IMR-90 (cell line): Measurements from ENCODE around the gene CGB1. TPM values are rescaled to one million over a fixed set of nuclear protein-coding genes. Genes with fewer than 3 reads are reported as not detected.

Experiments
- ATAC-seq: fragments of 200-7000 bp; cut with Tn5 transposase; 2 replicates; pipeline ENCODE4 v1.9.1; 2020; ENCODE audit warnings: low read depth, mild to moderate bottlenecking, moderate library complexity
- BruUV-seq: library from RNA; stranded (reverse); fragments of 400-500 nt; replicated peaks from 2 replicates; lab custom pipeline; 2021; lab: Mats Ljungman, UMichigan
- CTCF ChIA-PET: fragments of 300-600 bp; formaldehyde crosslinking; extraction: SDS; loops from one replicate; lab custom pipeline; 2021; ENCODE audit warnings: antibody characterized with exemption; lab: Yijun Ruan, JAX
- POLR2A ChIA-PET: fragments of 300-600 bp; sonication (Branson Sonifier 250); formaldehyde crosslinking; loops from one replicate; lab custom pipeline; 2022; ENCODE audit warnings: antibody characterized with exemption; ENCODE audit not compliant: unreplicated experiment; lab: Charles Lee
- DNase-seq: peaks from one replicate; pipeline ENCODE4 v3.0.0; 2013
- H2AFZ ChIP-seq: replicated peaks from 2 replicates; pipeline ENCODE3; 2013; ENCODE audit warnings: low read length, mild to moderate bottlenecking; ENCODE audit not compliant: poor library complexity
- H2AK5ac ChIP-seq: 2 replicates; pipeline ENCODE4 v1.6.1; 2013; ENCODE audit warnings: low read depth, low read length, inconsistent platforms
- H2AK9ac ChIP-seq: replicated peaks from 2 replicates; pipeline ENCODE3; 2013; ENCODE audit warnings: mild to moderate bottlenecking, low read depth, low read length, moderate library complexity; ENCODE audit not compliant: poor library complexity
- H2BK120ac ChIP-seq: 2 replicates; pipeline ENCODE4 v1.6.1; 2013; ENCODE audit warnings: low read depth, low read length, inconsistent platforms
- H2BK15ac ChIP-seq: 3 replicates; pipeline ENCODE4 v1.6.1; 2013; ENCODE audit warnings: low read depth, low read length, inconsistent platforms
- H2BK20ac ChIP-seq: 2 replicates; pipeline ENCODE4 v1.6.1; 2013; ENCODE audit warnings: low read depth, mild to moderate bottlenecking, inconsistent platforms, low read length, moderate library complexity
- H2BK5ac ChIP-seq: 2 replicates; pipeline ENCODE4 v1.6.1; 2013; ENCODE audit warnings: mild to moderate bottlenecking, low read depth, low read length, inconsistent platforms; ENCODE audit not compliant: poor library complexity, severe bottlenecking
- H3K14ac ChIP-seq: replicated peaks from 2 replicates; pipeline ENCODE4 v1.6.1; 2013; ENCODE audit warnings: low read depth, low read length, inconsistent platforms
- H3K18ac ChIP-seq: 2 replicates; pipeline ENCODE4 v1.6.1; 2013; ENCODE audit warnings: low read depth, low read length, control low read depth
- H3K23ac ChIP-seq: 2 replicates; pipeline ENCODE4 v1.6.1; 2013; ENCODE audit warnings: low read depth, low read length, inconsistent platforms
- H3K27ac ChIP-seq: 2 replicates; pipeline ENCODE4 v1.5.1; 2013; ENCODE audit warnings: mild to moderate bottlenecking, control low read depth, low read length; ENCODE audit not compliant: insufficient read depth
- H3K27me3 ChIP-seq: 2 replicates; pipeline ENCODE4 v1.6.1; 2013; ENCODE audit warnings: low read length; ENCODE audit not compliant: control insufficient read depth, insufficient read depth
- H3K36me3 ChIP-seq: 2 replicates; pipeline ENCODE4 v1.6.1; 2013; ENCODE audit warnings: low read length, mixed read lengths; ENCODE audit not compliant: control insufficient read depth, insufficient read depth
- H3K4ac ChIP-seq: 2 replicates; pipeline ENCODE4 v1.6.1; 2013; ENCODE audit warnings: low read depth, low read length, inconsistent platforms
- H3K4me1 ChIP-seq: 2 replicates; pipeline ENCODE4 v1.6.1; 2013; ENCODE audit warnings: low read length, mixed read lengths; ENCODE audit not compliant: control insufficient read depth, insufficient read depth
- H3K4me2 ChIP-seq: 2 replicates; pipeline ENCODE4 v1.6.1; 2013; ENCODE audit warnings: low read depth, mild to moderate bottlenecking, control low read depth, low read length, moderate library complexity
- H3K4me3 ChIP-seq: 2 replicates; pipeline ENCODE4 v1.5.1; 2013; ENCODE audit warnings: low read depth, mild to moderate bottlenecking, control low read depth, low read length, moderate library complexity; ENCODE audit not compliant: insufficient read depth
- H3K56ac ChIP-seq: 2 replicates; pipeline ENCODE4 v1.6.1; 2013; ENCODE audit warnings: low read length, inconsistent platforms; ENCODE audit not compliant: insufficient read depth; ENCODE audit errors: extremely low read depth
- H3K79me1 ChIP-seq, 2 experiments: 2 replicates each; pipeline ENCODE4 v1.6.1; 2013; ENCODE audit warnings: low read length in 2 of 2, inconsistent platforms in 1 of 2, low read depth in 1 of 2
- H3K9ac ChIP-seq: 2 replicates; pipeline ENCODE4 v1.6.1; 2013; ENCODE audit warnings: low read depth, low read length, control low read depth
- H3K9me1 ChIP-seq: 2 replicates; pipeline ENCODE4 v1.6.1; 2013; ENCODE audit warnings: low read length, inconsistent platforms; ENCODE audit not compliant: insufficient read depth
- H3K9me3 ChIP-seq: 2 replicates; pipeline ENCODE4 v1.6.1; 2013; ENCODE audit warnings: low read length; ENCODE audit not compliant: control insufficient read depth, insufficient read depth
- H4K20me1 ChIP-seq: 2 replicates; pipeline ENCODE4 v1.6.1; 2013; ENCODE audit warnings: low read length, inconsistent platforms; ENCODE audit not compliant: insufficient read depth
- H4K5ac ChIP-seq: 2 replicates; pipeline ENCODE4 v1.6.1; 2013; ENCODE audit warnings: mild to moderate bottlenecking, low read depth, low read length, control low read depth
- H4K8ac ChIP-seq, 2 experiments: 2 replicates each; pipeline ENCODE4 v1.6.1; 2013; ENCODE audit warnings: low read depth in 2 of 2, low read length in 2 of 2, control low read depth in 1 of 2, inconsistent platforms in 1 of 2
- H4K91ac ChIP-seq: 2 replicates; pipeline ENCODE4 v1.6.1; 2013; ENCODE audit warnings: low read depth, low read length, inconsistent platforms; ENCODE audit not compliant: insufficient read depth
- CEBPB ChIP-seq: IDR thresholded peaks from 2 replicates; pipeline ENCODE4 v1.6.1; 2012; ENCODE audit warnings: low read depth, low read length, improper control_type of control experiment
- MAZ ChIP-seq: IDR thresholded peaks from 2 replicates; pipeline ENCODE4 v1.6.1; 2012; ENCODE audit warnings: low read depth, mild to moderate bottlenecking, low read length, improper control_type of control experiment, moderate library complexity, borderline replicate concordance
- MXI1 ChIP-seq: IDR thresholded peaks from 2 replicates; pipeline ENCODE4 v1.6.1; 2012; ENCODE audit warnings: low read depth, mild to moderate bottlenecking, low read length, moderate library complexity, borderline replicate concordance
- WGBS, 2 experiments: methylation state at CpG; one replicate each; pipeline versions ENCODE4 v1.1.5 to v1.1.7; 2013; ENCODE audit warnings: missing lambda C conversion rate in 2 of 2; ENCODE audit not compliant: insufficient read length in 1 of 2; ENCODE audit errors: extremely low coverage in 2 of 2; 5-methylcytosine and 5-hydroxymethylcytosine counted together
- dilution Hi-C: fragments of 300-500 bp; cut with HindIII; formaldehyde crosslinking; loops from one replicate; pipeline ENCODE4 v1.14.3; 2018; ENCODE audit warnings: low sequenced_read_pairs; ENCODE audit not compliant: unreplicated experiment
- in situ Hi-C: fragments of 300-500 bp; cut with MboI; formaldehyde crosslinking; loops from 3 replicates; pipeline ENCODE4 v1.14.3; 2019; ENCODE audit warnings: low sequenced_read_pairs, inconsistent platforms, mixed read lengths
- intact Hi-C: fragments of 100-400 bp; cut with micrococcal nuclease; formaldehyde crosslinking; loops from 2 replicates; pipeline ENCODE4 v1.10.0; 2022
- polyA plus RNA-seq, 3 experiments: library from polyadenylated mRNA; depleted of rRNA; stranded (reverse); fragments of >200 nt; gene quantifications; 2 replicates each; pipeline ENCODE4 v1.2.3, GENCODE V29; 2012; ENCODE audit warnings: low replicate concordance in 1 of 3
- total RNA-seq: library from RNA; depleted of rRNA; stranded (reverse); fragments of >200 nt; gene quantifications from 2 replicates; pipeline ENCODE4 v1.2.3, GENCODE V29; 2012
- TF ChIP-seq, protein P1 (sequence below): conservative IDR thresholded peaks from 2 replicates; pipeline ENCODE4 v1.5.1; 2012; ENCODE audit warnings: mild to moderate bottlenecking, low read depth, low read length, improper control_type of control experiment
- TF ChIP-seq, protein P2 (sequence below): fragments of 150-350 bp; IDR thresholded peaks from 2 replicates; pipeline ENCODE4 v1.6.1; 2016; ENCODE audit warnings: low read depth, mild to moderate bottlenecking, low read length, moderate library complexity, borderline replicate concordance

Gene CGB1
- total and polyA plus RNA-seq, 2 of the 4 experiments (the other 2 are of a cell fraction): not detected

DNA sequence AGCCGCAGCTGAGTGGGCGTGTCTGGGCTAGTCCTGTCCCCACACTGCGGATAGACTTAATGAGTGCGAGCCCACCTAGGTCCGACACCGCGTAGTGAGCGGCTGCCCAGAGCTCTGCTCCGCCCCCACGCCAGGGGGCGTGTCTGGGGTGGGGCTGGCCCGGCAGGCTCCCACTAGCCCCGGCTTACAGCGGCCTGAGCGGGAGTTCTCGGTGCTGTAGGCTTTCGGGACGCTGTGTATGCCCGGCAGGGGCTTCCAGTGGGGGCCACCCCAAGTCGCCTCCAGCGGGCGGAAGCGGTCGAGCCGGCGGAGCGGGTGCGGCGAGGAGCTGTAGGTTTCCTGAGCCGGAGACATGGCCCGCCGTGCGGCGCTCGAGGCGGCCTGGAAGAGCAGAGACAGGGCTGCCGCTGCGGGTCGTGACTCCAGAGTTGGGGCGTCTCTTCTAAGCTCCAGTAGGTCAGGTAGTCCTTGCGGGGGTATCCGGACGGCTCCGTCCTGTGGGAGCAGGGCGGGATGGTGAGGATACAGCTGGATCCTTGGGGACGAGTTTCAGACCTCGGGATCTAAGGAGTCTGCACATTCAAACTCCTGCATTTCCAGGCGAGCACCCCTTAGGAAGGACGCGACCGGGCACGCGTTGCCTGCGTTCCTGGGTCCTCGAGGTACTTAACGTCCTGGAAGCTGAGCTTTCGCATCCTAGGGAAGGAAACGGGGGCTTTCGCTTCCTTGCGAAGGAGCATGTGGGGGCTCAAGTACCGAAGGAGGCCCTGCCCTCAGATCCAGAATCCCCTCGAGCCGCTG, 19.6 kb upstream of the CGB1 start:
- 0 out of 2 replicates have a peak overlapping the region, but pooled peaks have one; percentile 34 for H2BK120ac ChIP-seq
- H3K9me1 ChIP-seq: no peaks in the 10 kb centered on the region
- H3K36me3 ChIP-seq: no peaks in the 10 kb centered on the region
- H4K20me1 ChIP-seq: no peaks in the 10 kb centered on the region
- no peak overlapping the region for H2BK5ac ChIP-seq
- peak overlapping the region; percentile 89 for H3K23ac ChIP-seq
- no peak overlapping the region; the same call in 1 of the 2 replicates for H4K91ac ChIP-seq
- no peak overlapping the region for H3K56ac ChIP-seq
- intact Hi-C loops: loop anchor here (5.0 kb wide), 1 partner anchor 64 kb away; the partner anchor contains the start of genes GYS1 and RUVBL2
- peaks cover 6% of the 10 kb centered on the region; the same call in 1 of the 2 replicates for H3K27me3 ChIP-seq
- ChIA-PET POLR2A (no interaction called here), CTCF (interaction anchor here (0.8 to 1.0 kb wide), 2 partner anchors 38 to 63 kb away, joined by 3 to 4 read pairs; partner anchors contain the start of genes GYS1 and RUVBL2)
- H3K79me1 ChIP-seq: peaks cover 0 to 5% of the 10 kb centered on the region in 2 experiments; a peak in 3 of 4 replicates
- no peaks in the 10 kb centered on the region for H3K9me3 ChIP-seq
- no peak overlapping the region for H2AK9ac ChIP-seq
- dilution Hi-C loops: no loop called here
- peak overlapping the region; percentile 61 for H3K4me3 ChIP-seq
- 0 out of 2 replicates have a peak overlapping the region, but pooled peaks have one; percentile 10 for H2BK20ac ChIP-seq
- H2AK5ac ChIP-seq: peak overlapping the region; percentile 8
- H3K18ac ChIP-seq: no peak overlapping the region
- peak overlapping the region; percentile 39; the same call in 1 of the 2 replicates for H3K9ac ChIP-seq
- peak overlapping the region; percentile 17; the same call in 1 of the 2 replicates for H3K27ac ChIP-seq
- in situ Hi-C loops: no loop called here
- no TSS peak for BruUV-seq
- peak overlapping the region in 1 of 2 experiments; percentile 60; a peak in 1 of 4 replicates for H4K8ac ChIP-seq
- H3K4me2 ChIP-seq: peak overlapping the region; percentile 95
- WGBS, 2 experiments: 5% methylated on average over 26 of the region's 63 CpGs; no CpG with 5 or more reads in 1 of the 2 experiments
- H3K4me1 ChIP-seq: peaks cover 2% of the 10 kb centered on the region; the same call in 1 of the 2 replicates
- TF ChIP-seq MAZ (peak; percentile 49; the same call in 1 of the 2 replicates), MXI1 (peak; percentile 31; the same call in 1 of the 2 replicates), CEBPB (no peak)
- TF ChIP-seq, protein P1, sequence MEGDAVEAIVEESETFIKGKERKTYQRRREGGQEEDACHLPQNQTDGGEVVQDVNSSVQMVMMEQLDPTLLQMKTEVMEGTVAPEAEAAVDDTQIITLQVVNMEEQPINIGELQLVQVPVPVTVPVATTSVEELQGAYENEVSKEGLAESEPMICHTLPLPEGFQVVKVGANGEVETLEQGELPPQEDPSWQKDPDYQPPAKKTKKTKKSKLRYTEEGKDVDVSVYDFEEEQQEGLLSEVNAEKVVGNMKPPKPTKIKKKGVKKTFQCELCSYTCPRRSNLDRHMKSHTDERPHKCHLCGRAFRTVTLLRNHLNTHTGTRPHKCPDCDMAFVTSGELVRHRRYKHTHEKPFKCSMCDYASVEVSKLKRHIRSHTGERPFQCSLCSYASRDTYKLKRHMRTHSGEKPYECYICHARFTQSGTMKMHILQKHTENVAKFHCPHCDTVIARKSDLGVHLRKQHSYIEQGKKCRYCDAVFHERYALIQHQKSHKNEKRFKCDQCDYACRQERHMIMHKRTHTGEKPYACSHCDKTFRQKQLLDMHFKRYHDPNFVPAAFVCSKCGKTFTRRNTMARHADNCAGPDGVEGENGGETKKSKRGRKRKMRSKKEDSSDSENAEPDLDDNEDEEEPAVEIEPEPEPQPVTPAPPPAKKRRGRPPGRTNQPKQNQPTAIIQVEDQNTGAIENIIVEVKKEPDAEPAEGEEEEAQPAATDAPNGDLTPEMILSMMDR: 0 out of 2 replicates have a peak, but pooled peaks have one; percentile 22
- TF ChIP-seq, protein P2, sequence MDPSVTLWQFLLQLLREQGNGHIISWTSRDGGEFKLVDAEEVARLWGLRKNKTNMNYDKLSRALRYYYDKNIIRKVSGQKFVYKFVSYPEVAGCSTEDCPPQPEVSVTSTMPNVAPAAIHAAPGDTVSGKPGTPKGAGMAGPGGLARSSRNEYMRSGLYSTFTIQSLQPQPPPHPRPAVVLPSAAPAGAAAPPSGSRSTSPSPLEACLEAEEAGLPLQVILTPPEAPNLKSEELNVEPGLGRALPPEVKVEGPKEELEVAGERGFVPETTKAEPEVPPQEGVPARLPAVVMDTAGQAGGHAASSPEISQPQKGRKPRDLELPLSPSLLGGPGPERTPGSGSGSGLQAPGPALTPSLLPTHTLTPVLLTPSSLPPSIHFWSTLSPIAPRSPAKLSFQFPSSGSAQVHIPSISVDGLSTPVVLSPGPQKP: no peak
- peak; percentile 28 for DNase-seq
- peak overlapping the region; percentile 88 for H2AFZ ChIP-seq
- ATAC-seq: peak; percentile 90
- H2BK15ac ChIP-seq: no peak overlapping the region
- H3K14ac ChIP-seq: peak overlapping the region; percentile 68
- no peak overlapping the region for H4K5ac ChIP-seq
- H3K4ac ChIP-seq: peak overlapping the region; percentile 16; the same call in 1 of the 2 replicates
